ENCODE data around the gene CAMKMT.
A peak's percentile ranks its signal among the peaks of the same experiment; 100 is the strongest.

Gene CAMKMT

GRCh38 chr2:44705876-44706480 lies 344.2 kb downstream of the CAMKMT start:
- no peak overlapping the region for H3K4me3 ChIP-seq
- H3K27ac ChIP-seq, result no peak overlapping the region

- Histone ChIP-seq H3K4me3 (no peak overlapping the region), H3K27ac (no peak overlapping the region)
These were observed 345.2 kb downstream of the CAMKMT start for GRCh38 chr2:44706681-44707553.

GRCh38 chr2:44707945-44708660 lies 346.4 kb downstream of the CAMKMT start:
- Histone ChIP-seq H3K27ac (peak overlapping the region in 1 of 21 experiments; percentile 49), H3K4me3 (no peak overlapping the region)

GRCh38 chr2:44708661-44709000 lies 346.9 kb downstream of the CAMKMT start:
- Histone ChIP-seq H3K27ac (peak overlapping the region in 1 of 21 experiments; percentile 49), H3K4me3 (no peak overlapping the region)

- Histone ChIP-seq H3K4me3 (no peak overlapping the region), H3K27ac (no peak overlapping the region)
These were observed 351.4 kb downstream of the CAMKMT start for GRCh38 chr2:44713170-44713569.

- Histone ChIP-seq H3K4me3 (no peak overlapping the region), H3K27ac (no peak overlapping the region)
These were observed 353.9 kb downstream of the CAMKMT start for GRCh38 chr2:44715671-44716081.

- Histone ChIP-seq H3K4me3 (no peak overlapping the region), H3K27ac (no peak overlapping the region)
These were observed 354.4 kb downstream of the CAMKMT start for GRCh38 chr2:44716131-44716530.

- no peak overlapping the region for H3K27ac ChIP-seq
- H3K4me3 ChIP-seq, result no peak overlapping the region
These were observed 356.7 kb downstream of the CAMKMT start for GRCh38 chr2:44718431-44718830.

GRCh38 chr2:44719562-44719961 lies 357.8 kb downstream of the CAMKMT start:
- Histone ChIP-seq H3K27ac (no peak overlapping the region), H3K4me3 (no peak overlapping the region)

- H3K27ac ChIP-seq, result no peak overlapping the region
- no peak overlapping the region for H3K4me3 ChIP-seq
These were observed 360.4 kb downstream of the CAMKMT start for GRCh38 chr2:44722026-44722625.

GRCh38 chr2:44723921-44724320 lies 362.2 kb downstream of the CAMKMT start:
- no peak overlapping the region for H3K27ac ChIP-seq
- H3K4me3 ChIP-seq, result no peak overlapping the region

GRCh38 chr2:44730593-44730992 lies 368.8 kb downstream of the CAMKMT start:
- Histone ChIP-seq H3K4me3 (no peak overlapping the region), H3K27ac (no peak overlapping the region)

GRCh38 chr2:44731505-44731904 lies 369.8 kb downstream of the CAMKMT start:
- Histone ChIP-seq H3K4me3 (no peak overlapping the region), H3K27ac (no peak overlapping the region)

GRCh38 chr2:44736270-44736942 lies 374.7 kb downstream of the CAMKMT start:
- no peak overlapping the region for H3K4me3 ChIP-seq
- H3K27ac ChIP-seq, result no peak overlapping the region

GRCh38 chr2:44740678-44741077 lies 378.9 kb downstream of the CAMKMT start:
- H3K4me3 ChIP-seq, result no peak overlapping the region

GRCh38 chr2:44741507-44741906 lies 379.8 kb downstream of the CAMKMT start:
- H3K27ac ChIP-seq, result no peak overlapping the region
- H3K4me3 ChIP-seq, result no peak overlapping the region

More at GRCh38 chr2:44740678-44741077, 378.9 kb downstream of the CAMKMT start:
- no peak overlapping the region for H3K27ac ChIP-seq

- Histone ChIP-seq H3K27ac (no peak overlapping the region), H3K4me3 (no peak overlapping the region)
These were observed 380.3 kb downstream of the CAMKMT start for GRCh38 chr2:44742057-44742456.

- Histone ChIP-seq H3K4me3 (no peak overlapping the region), H3K27ac (no peak overlapping the region)
These were observed 381.7 kb downstream of the CAMKMT start for GRCh38 chr2:44743473-44743872.

- H3K4me3 ChIP-seq, result no peak overlapping the region
- H3K27ac ChIP-seq, result no peak overlapping the region
These were observed 383.5 kb downstream of the CAMKMT start for GRCh38 chr2:44744961-44745892.
